HPDE6-E6E7 (cell line): ENCODE measurements around the gene SYTL1.

Source experiments
- DNase-seq: peaks from one replicate; pipeline ENCODE4 v3.0.0; 2011; ENCODE audit warnings: missing footprints; ENCODE audit errors: extremely low spot score

SYTL1 gene

GRCh38 chr1:27346991-27347624, 5.3 kb downstream of the SYTL1 start:
- DNase-seq, result no peak

- DNase-seq, result no peak
These were observed 7.3 kb downstream of the SYTL1 start for GRCh38 chr1:27348861-27349783.

GRCh38 chr1:27349784-27350662, 8.2 kb downstream of the SYTL1 start:
- DNase-seq, result no peak

GRCh38 chr1:27350663-27351540, 9.1 kb downstream of the SYTL1 start:
- DNase-seq, result no peak

- DNase-seq, result no peak
These were observed 9.8 kb downstream of the SYTL1 start for GRCh38 chr1:27351541-27352107.

GRCh38 chr1:27353166-27353565, 11.3 kb downstream of the SYTL1 start:
- no peak for DNase-seq

GRCh38 chr1:27353629-27354028, 11.8 kb downstream of the SYTL1 start:
- no peak for DNase-seq

GRCh38 chr1:27355683-27356082, 13.9 kb downstream of the SYTL1 start:
- DNase-seq, result no peak

- no peak for DNase-seq
These were observed 14.4 kb downstream of the SYTL1 start for GRCh38 chr1:27356277-27356618.

- DNase-seq, result no peak
These were observed 14.9 kb downstream of the SYTL1 start for GRCh38 chr1:27356619-27357280.

- DNase-seq, result peak; percentile 71
These were observed 15.6 kb downstream of the SYTL1 start for GRCh38 chr1:27357281-27358037.

GRCh38 chr1:27358038-27358927, 16.5 kb downstream of the SYTL1 start:
- no peak for DNase-seq

GRCh38 chr1:27358928-27359313, 17.1 kb downstream of the SYTL1 start:
- DNase-seq, result no peak

- DNase-seq, result no peak
These were observed 18.0 kb downstream of the SYTL1 start for GRCh38 chr1:27359822-27360158.

GRCh38 chr1:27360159-27361043, 18.6 kb downstream of the SYTL1 start:
- no peak for DNase-seq

- no peak for DNase-seq
These were observed 19.2 kb downstream of the SYTL1 start for GRCh38 chr1:27361044-27361402.

GRCh38 chr1:27361553-27361952, 19.7 kb downstream of the SYTL1 start:
- DNase-seq, result no peak
